ENCODE results near the gene CTDSP1. TPM values are rescaled to one million over a fixed set of nuclear protein-coding genes. Genes with fewer than 3 reads are reported as not detected.
A peak's percentile ranks its signal among the peaks of the same experiment; 100 is the strongest.

CTDSP1 gene
- total RNA-seq, 2 experiments from 2014 or later: 64.4 to 69.7 TPM

- H3K36me3 Mint-ChIP-seq: no peaks in the 10 kb centered on the region
- no peaks in the 10 kb centered on the region for H3K4me1 Mint-ChIP-seq (ENCODE audit: low read depth)
- POLR2A ChIA-PET: no interaction called here
- CTCF ChIA-PET: no interaction called here
- H3K9me3 Mint-ChIP-seq: no peaks in the 10 kb centered on the region
- H3K27ac Mint-ChIP-seq: no peak overlapping the region
- H3K27me3 Mint-ChIP-seq: no peaks in the 10 kb centered on the region
- DNase-seq: no peak
- H3K4me3 Mint-ChIP-seq: no peak overlapping the region
- intact Hi-C loops (cut with micrococcal nuclease): no loop called here
These were observed 35.6 kb downstream of the CTDSP1 start for GRCh38 chr2:218435003-218435982.

DNA sequence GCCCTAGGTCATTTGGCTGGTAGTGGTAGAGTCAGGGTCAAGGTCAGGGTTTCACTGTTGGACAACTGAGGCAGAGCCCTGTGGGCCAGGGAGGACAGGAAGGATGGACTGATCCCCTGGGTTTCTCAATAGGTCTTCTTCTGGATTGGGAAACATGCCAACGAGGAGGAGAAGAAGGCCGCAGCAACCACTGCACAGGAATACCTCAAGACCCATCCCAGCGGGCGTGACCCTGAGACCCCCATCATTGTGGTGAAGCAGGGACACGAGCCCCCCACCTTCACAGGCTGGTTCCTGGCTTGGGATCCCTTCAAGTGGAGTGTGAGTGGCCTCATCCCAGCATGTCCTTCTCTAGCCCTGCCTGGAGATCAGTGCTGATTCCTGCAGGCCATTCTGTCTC is 37.3 kb downstream of the CTDSP1 start:
- ChIA-PET POLR2A (no interaction called here), CTCF (no interaction called here)
- no peak for DNase-seq
- Mint-ChIP-seq H3K36me3 (no peaks in the 10 kb centered on the region), H3K4me1 (ENCODE audit: low read depth) (no peaks in the 10 kb centered on the region), H3K4me3 (no peak overlapping the region), H3K27me3 (no peaks in the 10 kb centered on the region), H3K27ac (no peak overlapping the region), H3K9me3 (no peaks in the 10 kb centered on the region)
- intact Hi-C loops (cut with micrococcal nuclease): no loop called here

DNA sequence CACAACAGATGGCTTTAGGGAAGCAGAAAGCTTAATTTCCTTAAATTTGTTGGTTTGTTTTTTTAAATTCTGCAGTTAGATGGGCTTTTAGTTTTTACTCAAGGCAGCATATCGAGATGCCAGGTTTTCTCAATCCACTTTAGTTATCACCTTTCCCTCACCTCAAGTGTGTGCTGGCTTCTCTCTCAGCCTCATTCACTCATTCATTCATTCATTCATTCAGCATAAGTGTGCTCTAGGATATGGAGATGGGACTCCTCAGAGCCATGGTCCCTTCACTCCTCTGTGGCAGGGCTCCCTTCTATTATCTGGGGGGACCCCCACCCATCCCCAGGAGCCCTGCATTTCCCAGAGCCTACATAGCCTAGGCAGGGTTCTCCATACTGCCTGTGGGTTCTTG is 38.3 kb downstream of the CTDSP1 start:
- Mint-ChIP-seq H3K9me3 (no peaks in the 10 kb centered on the region), H3K4me3 (no peak overlapping the region), H3K27me3 (no peaks in the 10 kb centered on the region), H3K27ac (no peak overlapping the region), H3K36me3 (no peaks in the 10 kb centered on the region), H3K4me1 (ENCODE audit: low read depth) (no peaks in the 10 kb centered on the region)
- CTCF ChIA-PET: no interaction called here
- intact Hi-C loops (cut with micrococcal nuclease): no loop called here
- POLR2A ChIA-PET: no interaction called here
- no peak for DNase-seq

DNA sequence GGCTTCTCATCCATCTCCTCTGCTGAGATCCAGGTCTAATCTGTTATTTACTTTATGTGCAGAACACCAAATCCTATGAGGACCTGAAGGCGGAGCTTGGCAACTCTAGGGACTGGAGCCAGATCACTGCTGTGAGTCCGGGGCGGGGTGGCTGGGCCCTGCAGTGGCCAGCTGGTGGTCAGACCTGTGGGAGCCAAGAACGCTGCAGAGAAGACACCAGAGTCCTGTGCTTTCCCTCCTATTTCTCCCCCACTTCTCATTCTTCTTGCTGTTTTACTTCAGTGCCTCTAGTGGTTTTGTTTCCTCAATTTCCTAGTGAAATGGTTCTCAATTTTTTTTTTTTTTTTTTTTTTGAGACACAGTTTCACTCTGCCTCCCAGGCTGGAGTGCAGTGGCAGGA is 38.9 kb downstream of the CTDSP1 start:
- intact Hi-C loops (cut with micrococcal nuclease): no loop called here
- H3K4me3 Mint-ChIP-seq: no peak overlapping the region
- no peaks in the 10 kb centered on the region for H3K27me3 Mint-ChIP-seq
- no peak overlapping the region for H3K27ac Mint-ChIP-seq
- ChIA-PET CTCF (no interaction called here), POLR2A (no interaction called here)
- no peaks in the 10 kb centered on the region for H3K4me1 Mint-ChIP-seq (ENCODE audit: low read depth)
- no peak for DNase-seq
- H3K36me3 Mint-ChIP-seq: no peaks in the 10 kb centered on the region
- H3K9me3 Mint-ChIP-seq: no peaks in the 10 kb centered on the region

- ChIA-PET CTCF (no interaction called here), POLR2A (no interaction called here)
- intact Hi-C loops (cut with micrococcal nuclease): no loop called here
These were observed 45.2 kb downstream of the CTDSP1 start for GRCh38 chr2:218444692-218445357.

GRCh38 chr2:218445602-218446001 is 45.9 kb downstream of the CTDSP1 start:
- Mint-ChIP-seq H3K27ac (no peak overlapping the region), H3K4me3 (no peak overlapping the region), H3K36me3 (peaks cover 17% of the 10 kb centered on the region), H3K9me3 (no peaks in the 10 kb centered on the region), H3K4me1 (ENCODE audit: low read depth) (no peaks in the 10 kb centered on the region), H3K27me3 (no peaks in the 10 kb centered on the region)
- DNase-seq: no peak
- intact Hi-C loops (cut with micrococcal nuclease): no loop called here
- ChIA-PET POLR2A (interaction anchor here (1.0 kb wide), 1 partner anchor 48 kb away, joined by 3 read pairs; no protein-coding TSS in a partner anchor), CTCF (no interaction called here)

More at GRCh38 chr2:218444692-218445357, 45.2 kb downstream of the CTDSP1 start:
- H3K27ac Mint-ChIP-seq: no peak overlapping the region
- DNase-seq: no peak
- no peak overlapping the region for H3K4me3 Mint-ChIP-seq
- no peaks in the 10 kb centered on the region for H3K27me3 Mint-ChIP-seq
- no peaks in the 10 kb centered on the region for H3K9me3 Mint-ChIP-seq
- peaks cover 11% of the 10 kb centered on the region for H3K36me3 Mint-ChIP-seq
- no peaks in the 10 kb centered on the region for H3K4me1 Mint-ChIP-seq (ENCODE audit: low read depth)

DNA sequence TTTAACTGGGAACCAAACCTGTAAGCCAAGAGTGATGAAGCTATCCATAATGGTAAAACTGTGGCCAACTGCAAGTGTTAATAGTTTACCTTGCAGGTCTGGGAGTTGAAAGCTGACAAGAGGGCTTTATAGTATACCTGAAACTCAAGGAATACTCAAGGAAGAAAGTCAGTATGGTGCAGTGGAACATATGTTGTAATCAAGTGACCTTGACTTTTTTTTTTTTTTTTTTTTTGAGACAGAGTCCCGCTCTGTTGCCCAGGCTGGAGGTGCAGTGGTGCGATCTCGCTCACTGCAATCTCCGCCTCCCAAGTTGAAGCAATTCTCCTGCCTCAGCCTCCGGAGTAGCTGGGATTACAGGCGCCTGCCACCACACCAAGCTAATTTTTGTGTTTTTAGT is 46.9 kb downstream of the CTDSP1 start:
- CTCF ChIA-PET: no interaction called here
- Mint-ChIP-seq H3K4me1 (ENCODE audit: low read depth) (no peaks in the 10 kb centered on the region), H3K9me3 (no peaks in the 10 kb centered on the region), H3K27me3 (no peaks in the 10 kb centered on the region), H3K4me3 (no peak overlapping the region), H3K36me3 (peaks cover 17% of the 10 kb centered on the region), H3K27ac (no peak overlapping the region)
- intact Hi-C loops (cut with micrococcal nuclease): no loop called here
- POLR2A ChIA-PET: no interaction called here
- DNase-seq: no peak

DNA sequence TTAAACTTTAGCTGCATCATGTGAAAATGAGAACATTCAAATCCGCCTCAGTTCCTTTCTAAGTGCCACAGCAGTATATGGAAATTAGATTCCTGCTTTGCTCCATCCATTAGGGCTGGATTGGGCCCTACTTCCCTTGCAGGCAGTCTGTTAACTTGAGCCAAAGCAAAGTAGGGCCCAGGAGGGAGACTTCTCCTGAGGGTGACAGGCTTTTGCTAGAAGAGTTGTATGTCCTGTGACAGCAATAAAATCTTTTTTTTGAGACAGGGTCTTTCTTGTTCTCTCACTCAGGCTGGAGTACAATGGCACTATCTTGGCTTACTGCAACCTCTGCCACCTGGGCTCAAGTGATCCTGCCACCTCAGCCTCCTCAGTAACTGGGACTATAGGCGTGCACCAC is 47.4 kb downstream of the CTDSP1 start:
- DNase-seq: no peak
- intact Hi-C loops (cut with micrococcal nuclease): no loop called here
- Mint-ChIP-seq H3K27me3 (no peaks in the 10 kb centered on the region), H3K4me3 (no peak overlapping the region), H3K9me3 (no peaks in the 10 kb centered on the region), H3K27ac (no peak overlapping the region), H3K36me3 (peaks cover 19% of the 10 kb centered on the region), H3K4me1 (ENCODE audit: low read depth) (no peaks in the 10 kb centered on the region)
- ChIA-PET POLR2A (no interaction called here), CTCF (no interaction called here)

DNA sequence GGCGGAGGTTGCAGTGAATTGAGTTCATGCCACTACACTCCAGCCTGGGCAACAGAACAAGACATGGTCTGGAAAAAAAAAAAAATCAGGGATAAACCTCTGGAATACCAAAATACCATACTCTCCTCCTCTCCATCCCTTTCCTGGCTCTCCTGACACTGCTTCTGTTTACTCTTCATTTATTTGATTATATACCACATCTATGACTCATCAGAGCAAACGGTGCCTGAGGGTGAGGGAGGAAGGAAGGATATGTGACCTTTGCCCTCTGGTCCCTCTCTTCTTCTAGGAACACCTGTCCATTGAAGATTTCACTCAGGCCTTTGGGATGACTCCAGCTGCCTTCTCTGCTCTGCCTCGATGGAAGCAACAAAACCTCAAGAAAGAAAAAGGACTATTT is 49.3 kb downstream of the CTDSP1 start:
- no peaks in the 10 kb centered on the region for H3K9me3 Mint-ChIP-seq
- no peaks in the 10 kb centered on the region for H3K4me1 Mint-ChIP-seq (ENCODE audit: low read depth)
- intact Hi-C loops (cut with micrococcal nuclease): no loop called here
- H3K27ac Mint-ChIP-seq: no peak overlapping the region
- no peak overlapping the region for H3K4me3 Mint-ChIP-seq
- ChIA-PET CTCF (no interaction called here), POLR2A (no interaction called here)
- no peak for DNase-seq
- no peaks in the 10 kb centered on the region for H3K27me3 Mint-ChIP-seq
- H3K36me3 Mint-ChIP-seq: peaks cover 29% of the 10 kb centered on the region

GRCh38 chr2:218452079-218452478 is 52.4 kb downstream of the CTDSP1 start:
- no peak overlapping the region for H3K4me3 Mint-ChIP-seq
- intact Hi-C loops (cut with micrococcal nuclease): no loop called here
- H3K27me3 Mint-ChIP-seq: no peaks in the 10 kb centered on the region
- peaks cover 58% of the 10 kb centered on the region for H3K36me3 Mint-ChIP-seq
- no peak for DNase-seq
- no peaks in the 10 kb centered on the region for H3K4me1 Mint-ChIP-seq (ENCODE audit: low read depth)
- CTCF ChIA-PET: no interaction called here
- no peak overlapping the region for H3K27ac Mint-ChIP-seq
- peaks cover 13% of the 10 kb centered on the region for H3K9me3 Mint-ChIP-seq
- POLR2A ChIA-PET: no interaction called here

Small RNA genes within 50 kb of the gene (microRNA-seq; reads per million reads assigned to microRNA genes)
- 37,871 reads per million, percentile 98 among the genes with 10 or more reads in this experiment for gene MIR26B (ENCODE audit: borderline microRNAs expressed, borderline number of aligned reads, borderline replicate concordance)

Other genes with a start within 250 kb of the CTDSP1 start
- gene CXCR1, start 232.9 kb upstream of the CTDSP1 start, total RNA-seq: not detected
- gene ARPC2, start 182.7 kb upstream of the CTDSP1 start, total RNA-seq: 100 to 1,000 TPM; 564 to 570 TPM
- under 1 TPM; 0.14 to 0.19 TPM for gene GPBAR1, start 138.9 kb upstream of the CTDSP1 start, total RNA-seq
- 10 to 100 TPM; 60.8 to 65.6 TPM for gene AAMP, start 129.7 kb upstream of the CTDSP1 start, total RNA-seq
- gene PNKD, start 129.3 kb upstream of the CTDSP1 start, total RNA-seq: 10 to 100 TPM; 18.4 to 19.4 TPM
- 10 to 100 TPM; 71.8 to 79.2 TPM for gene TMBIM1, start 107.4 kb upstream of the CTDSP1 start, total RNA-seq
- not detected for gene CATIP, start 43.0 kb upstream of the CTDSP1 start, total RNA-seq
- under 1 TPM; 0.10 to 0.26 TPM for gene SLC11A1, start 17.6 kb upstream of the CTDSP1 start, total RNA-seq
- gene VIL1, start 19.3 kb downstream of the CTDSP1 start, total RNA-seq: not detected
- 10 to 100 TPM; 27.2 to 28.7 TPM for gene USP37, start 168.5 kb downstream of the CTDSP1 start, total RNA-seq
- gene CNOT9, start 169.0 kb downstream of the CTDSP1 start, total RNA-seq: 10 to 100 TPM; 84.7 to 87.3 TPM
- gene PLCD4, start 208.0 kb downstream of the CTDSP1 start, total RNA-seq: under 1 TPM; 0.51 to 0.78 TPM

Data from activated CD4-positive, alpha-beta memory T cell treated with anti-CD3 and anti-CD28 coated beads for 36 hours (primary cell).